ENCODE results near the gene NEK2. TPM values are rescaled to one million over a fixed set of nuclear protein-coding genes. Genes with fewer than 3 reads are reported as not detected.

The NEK2 gene
- total and polyA plus RNA-seq, 2 of the 13 experiments (the other 11 are each of a cell fraction or from before 2014, with no cell fraction given), result 10.9 to 40.8 TPM

GRCh38 chr1:211708006-211708405 lies 32.6 kb upstream of the NEK2 start:
- Histone ChIP-seq H3K9ac (ENCODE audit: insufficient read depth, low read depth, low read length) (no peak overlapping the region), H3K4me1 (ENCODE audit: insufficient read depth, low read length) (peaks cover 25% of the 10 kb centered on the region), H3K4me2 (ENCODE audit: low read depth, low read length) (no peak overlapping the region), H3K27ac (ENCODE audit: extremely low read length, insufficient read depth, low read length) (no peak overlapping the region), H2AFZ (ENCODE audit: low read length) (no peak overlapping the region), H3K36me3 (replicated peaks in 1 of 2; ENCODE audit: control insufficient read depth in 1 of 2, insufficient read depth in 2 of 2, low read length in 2 of 2) (no peaks in the 10 kb centered on the region), H3K79me2 (ENCODE audit: insufficient read depth, low read length) (no peaks in the 10 kb centered on the region), H3K27me3 (ENCODE audit: control insufficient read depth in 1 of 2, insufficient read depth in 2 of 2, low read length in 2 of 2) (peaks cover 0 to 5% of the 10 kb centered on the region in 2 experiments; a peak in 3 of 5 replicates), H4K20me1 (ENCODE audit: insufficient read depth, low read length) (no peaks in the 10 kb centered on the region), H3K9me3 (ENCODE audit: low read length) (no peaks in the 10 kb centered on the region), H3K4me3 (replicated peaks in 1 of 3; ENCODE audit: insufficient read depth in 1 of 3, low read depth in 2 of 3, low read length in 3 of 3) (no peak overlapping the region)
- in situ Hi-C loops (cut with HindIII; ENCODE audit: extremely low pct_ligation_motif_present, low pct_unique_long_range_greater_than_20kb) (no loop called here), intact Hi-C loops (cut with micrococcal nuclease; ENCODE audit: unreplicated experiment) (no loop called here)
- POLR2A ChIA-PET, result no interaction called here
- ATAC-seq, result no peak
- CTCF ChIA-PET (ENCODE audit: low intra/inter-chr PET ratio, low total read pairs), result no interaction called here
- BruUV-seq (replicated peaks), result no TSS peak
- no peak for DNase-seq (ENCODE audit: low spot score)
- 77% methylated on average over 6 of the region's 6 CpGs for WGBS (ENCODE audit: low lambda C conversion rate)
- TF ChIP-seq, protein P1, sequence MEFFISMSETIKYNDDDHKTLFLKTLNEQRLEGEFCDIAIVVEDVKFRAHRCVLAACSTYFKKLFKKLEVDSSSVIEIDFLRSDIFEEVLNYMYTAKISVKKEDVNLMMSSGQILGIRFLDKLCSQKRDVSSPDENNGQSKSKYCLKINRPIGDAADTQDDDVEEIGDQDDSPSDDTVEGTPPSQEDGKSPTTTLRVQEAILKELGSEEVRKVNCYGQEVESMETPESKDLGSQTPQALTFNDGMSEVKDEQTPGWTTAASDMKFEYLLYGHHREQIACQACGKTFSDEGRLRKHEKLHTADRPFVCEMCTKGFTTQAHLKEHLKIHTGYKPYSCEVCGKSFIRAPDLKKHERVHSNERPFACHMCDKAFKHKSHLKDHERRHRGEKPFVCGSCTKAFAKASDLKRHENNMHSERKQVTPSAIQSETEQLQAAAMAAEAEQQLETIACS (CRISPR knock-in tag; IDR thresholded peaks at IDR 0.05), result no peak
- TF ChIP-seq ZNF331 (CRISPR knock-in tag; IDR thresholded peaks at IDR 0.05) (no peak), PHF8 (CRISPR knock-in tag; IDR thresholded peaks at IDR 0.05) (no peak), ZNF558 (CRISPR knock-in tag; IDR thresholded peaks at IDR 0.05; ENCODE audit: borderline replicate concordance) (no peak), ELF4 (CRISPR knock-in tag; IDR thresholded peaks at IDR 0.05; ENCODE audit: borderline replicate concordance) (no peak), NFATC3 (CRISPR knock-in tag; IDR thresholded peaks at IDR 0.05) (no peak), SP1 (IDR thresholded peaks at IDR 0.05) (no peak), SP1 (CRISPR knock-in tag; IDR thresholded peaks at IDR 0.05) (no peak), ZNF441 (CRISPR knock-in tag; IDR thresholded peaks at IDR 0.05; ENCODE audit: borderline replicate concordance) (no peak), FOXM1 (CRISPR knock-in tag; IDR thresholded peaks at IDR 0.05) (no peak), THYN1 (CRISPR knock-in tag; IDR thresholded peaks at IDR 0.05; ENCODE audit: borderline replicate concordance, low read depth) (no peak), HOXA7 (CRISPR knock-in tag; IDR thresholded peaks at IDR 0.05) (no peak), TBX3 (IDR thresholded peaks at IDR 0.05; ENCODE audit: borderline replicate concordance) (no peak), KMT2A (CRISPR knock-in tag; IDR thresholded peaks at IDR 0.05) (no peak), ZNF12 (CRISPR knock-in tag; IDR thresholded peaks at IDR 0.05) (no peak), SPEN (CRISPR knock-in tag; IDR thresholded peaks at IDR 0.05; ENCODE audit: low read depth) (no peak), IRX3 (CRISPR knock-in tag; IDR thresholded peaks at IDR 0.05; ENCODE audit: borderline replicate concordance, low read depth) (no peak), ISX (CRISPR knock-in tag; conservative IDR thresholded peaks at IDR 0.05) (no peak), TFE3 (CRISPR knock-in tag; IDR thresholded peaks at IDR 0.05) (no peak)
- TF ChIP-seq, protein P2, sequence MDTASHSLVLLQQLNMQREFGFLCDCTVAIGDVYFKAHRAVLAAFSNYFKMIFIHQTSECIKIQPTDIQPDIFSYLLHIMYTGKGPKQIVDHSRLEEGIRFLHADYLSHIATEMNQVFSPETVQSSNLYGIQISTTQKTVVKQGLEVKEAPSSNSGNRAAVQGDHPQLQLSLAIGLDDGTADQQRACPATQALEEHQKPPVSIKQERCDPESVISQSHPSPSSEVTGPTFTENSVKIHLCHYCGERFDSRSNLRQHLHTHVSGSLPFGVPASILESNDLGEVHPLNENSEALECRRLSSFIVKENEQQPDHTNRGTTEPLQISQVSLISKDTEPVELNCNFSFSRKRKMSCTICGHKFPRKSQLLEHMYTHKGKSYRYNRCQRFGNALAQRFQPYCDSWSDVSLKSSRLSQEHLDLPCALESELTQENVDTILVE (CRISPR knock-in tag; IDR thresholded peaks at IDR 0.05), result no peak
- TF ChIP-seq, protein P3, sequence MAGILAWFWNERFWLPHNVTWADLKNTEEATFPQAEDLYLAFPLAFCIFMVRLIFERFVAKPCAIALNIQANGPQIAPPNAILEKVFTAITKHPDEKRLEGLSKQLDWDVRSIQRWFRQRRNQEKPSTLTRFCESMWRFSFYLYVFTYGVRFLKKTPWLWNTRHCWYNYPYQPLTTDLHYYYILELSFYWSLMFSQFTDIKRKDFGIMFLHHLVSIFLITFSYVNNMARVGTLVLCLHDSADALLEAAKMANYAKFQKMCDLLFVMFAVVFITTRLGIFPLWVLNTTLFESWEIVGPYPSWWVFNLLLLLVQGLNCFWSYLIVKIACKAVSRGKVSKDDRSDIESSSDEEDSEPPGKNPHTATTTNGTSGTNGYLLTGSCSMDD (CRISPR knock-in tag; IDR thresholded peaks at IDR 0.05), result no peak
- no peak for FAIRE-seq

All from HepG2 (cell line).